D721Med (cell line): ENCODE data around the gene MYO5C.

Experiments used
- DNase-seq: peaks from one replicate; pipeline ENCODE4 v3.0.0; 2011; ENCODE audit warnings: low spot score; ENCODE audit not compliant: insufficient read length
- FAIRE-seq: peaks from 2 replicates; lab custom pipeline; 2011; peaks lifted over from hg19 to GRCh38; lab: Jason Lieb, UNC
- CTCF ChIP-seq: IDR thresholded peaks from 2 replicates; pipeline ENCODE4 v1.5.1; 2012; ENCODE audit warnings: mild to moderate bottlenecking, control low read depth; ENCODE audit not compliant: insufficient read depth; ENCODE audit errors: missing control alignments

Gene MYO5C

DNA sequence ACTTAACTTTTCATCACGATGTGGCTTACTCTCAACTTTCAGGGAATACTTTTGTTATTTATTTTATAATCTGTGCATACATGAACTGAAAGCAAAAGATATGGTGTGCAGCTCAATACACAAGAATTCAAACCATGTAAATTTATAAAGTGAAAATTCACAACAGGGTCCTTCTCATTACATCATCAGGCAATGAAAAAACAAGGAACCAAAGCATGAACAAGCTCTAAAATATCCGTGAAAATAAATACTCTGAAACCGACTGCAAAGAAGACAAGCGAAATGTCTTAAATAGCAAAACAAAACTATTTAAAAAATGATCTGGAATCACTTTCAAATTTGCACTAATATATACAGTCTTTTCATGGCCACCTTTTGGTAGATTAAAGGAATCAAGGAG lies 133.3 kb downstream of the MYO5C start:
- no peak for FAIRE-seq
- DNase-seq, result no peak
- TF ChIP-seq CTCF, result no peak

- no peak for TF ChIP-seq CTCF
- no peak for DNase-seq
- FAIRE-seq, result no peak
Measured at GRCh38 chr15:52161406-52161966, 134.1 kb downstream of the MYO5C start.

- no peak for TF ChIP-seq CTCF
- FAIRE-seq, result no peak
- DNase-seq, result no peak
Measured at GRCh38 chr15:52159645-52160044, 136.0 kb downstream of the MYO5C start.

DNA sequence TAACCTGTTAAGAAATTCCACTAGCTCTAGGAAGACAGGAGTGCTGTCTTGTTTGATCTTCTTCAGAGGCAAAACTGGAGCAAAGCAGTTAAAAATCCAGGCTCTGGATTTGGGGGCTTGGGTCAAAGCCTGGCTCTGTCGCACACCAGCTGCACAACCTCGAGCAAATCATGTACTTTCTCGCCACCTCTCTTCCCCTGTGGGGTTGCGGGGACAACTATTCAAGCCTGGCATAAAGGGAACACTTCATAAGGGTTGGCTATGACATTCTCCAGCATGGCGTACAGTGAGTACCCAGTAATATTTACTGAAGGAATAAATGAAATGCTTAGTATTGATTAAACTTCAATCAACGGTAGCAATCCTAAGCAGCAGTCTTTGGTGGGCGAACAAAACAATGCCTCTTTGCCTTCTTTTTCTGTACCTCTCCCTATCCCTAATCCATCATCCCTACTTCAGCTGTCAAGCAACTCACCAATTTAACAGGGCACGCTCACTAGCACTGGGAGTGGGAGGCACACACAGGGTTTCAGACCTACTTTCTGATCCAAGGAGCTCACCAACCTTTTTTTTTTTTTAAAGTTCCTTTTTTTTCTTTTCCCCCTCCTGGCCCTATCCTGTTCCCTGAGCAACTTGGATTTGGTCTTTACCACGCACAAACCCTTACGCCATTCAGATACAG lies 137.4 kb downstream of the MYO5C start:
- TF ChIP-seq CTCF, result no peak
- FAIRE-seq (no peak), DNase-seq (no peak)

GRCh38 chr15:52155878-52156277 lies 139.7 kb downstream of the MYO5C start:
- TF ChIP-seq CTCF, result no peak
- FAIRE-seq, result no peak
- no peak for DNase-seq

DNA sequence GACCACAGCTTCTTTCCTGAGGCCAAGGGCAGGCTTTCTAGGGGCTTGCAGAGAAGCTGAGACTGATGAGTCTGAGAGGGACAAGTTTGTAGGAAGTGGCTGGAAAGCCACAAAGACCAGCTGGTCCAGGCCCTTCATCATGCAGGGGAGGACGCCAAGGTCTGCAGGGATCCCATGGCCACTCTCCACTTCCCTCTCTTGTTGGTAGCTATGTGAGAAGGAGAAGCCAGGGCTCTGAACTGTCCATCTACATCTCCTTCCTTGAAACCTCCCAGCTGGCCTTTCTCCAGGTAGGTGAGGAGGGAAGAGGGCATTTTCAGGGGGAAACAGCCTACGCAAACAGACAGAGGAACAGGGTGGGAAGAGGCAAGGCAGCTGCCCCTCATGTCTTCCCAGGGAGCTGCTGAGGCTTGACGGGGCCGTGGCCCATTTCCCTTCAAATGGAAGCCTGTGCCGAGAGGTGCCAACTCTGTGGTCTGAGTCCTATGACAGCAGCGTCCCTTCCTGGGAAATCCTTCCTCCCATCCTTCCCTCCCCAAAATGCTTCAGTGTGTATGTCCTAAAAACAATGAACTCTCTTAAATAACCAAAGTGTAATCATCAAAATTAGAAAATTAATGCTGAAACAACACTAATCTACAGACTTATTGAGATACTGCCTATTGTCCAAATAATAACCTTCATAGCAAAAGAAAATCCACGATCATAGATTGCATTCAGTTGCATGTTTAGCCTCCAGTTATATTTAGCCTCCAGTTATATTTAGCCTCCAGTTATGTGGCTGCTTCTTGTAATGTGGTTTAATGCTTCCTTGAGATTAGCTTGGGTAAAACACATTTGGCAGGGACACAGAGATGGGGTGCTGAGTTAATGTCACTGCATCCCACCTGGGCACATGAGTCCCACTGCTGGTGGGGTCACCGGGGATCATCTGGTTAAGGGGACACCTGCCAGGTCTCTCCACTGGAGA lies 140.4 kb downstream of the MYO5C start:
- no peak for FAIRE-seq
- no peak for DNase-seq
- TF ChIP-seq CTCF, result no peak
